Liver (tissue), 9 donors: ENCODE data around the gene ZMYND8. TPM values are rescaled to one million over a fixed set of nuclear protein-coding genes. Genes with fewer than 3 reads are reported as not detected.

Experiments
- DNase-seq: peaks from one replicate; pipeline ENCODE4 v3.0.0-alpha.2; 2017; ENCODE audit warnings: low spot score
- H3K27ac ChIP-seq, 2 donors: one replicate each; pipeline ENCODE4 v1.7.0; 2013; ENCODE audit warnings: inconsistent platforms in 2 of 2, low read length in 2 of 2, control low read depth in 1 of 2, low read depth in 1 of 2, mild to moderate bottlenecking in 1 of 2
- H3K27me3 ChIP-seq, 4 donors: one replicate each; pipeline versions ENCODE4 v1.6.1 to v1.7.0; 2013; ENCODE audit warnings: low read length in 3 of 4, inconsistent platforms in 1 of 4, mild to moderate bottlenecking in 1 of 4, moderate library complexity in 1 of 4; ENCODE audit not compliant: control insufficient read depth in 4 of 4, insufficient read depth in 4 of 4
- H3K36me3 ChIP-seq, 4 donors: one replicate each; pipeline versions ENCODE4 v1.6.1 to v1.7.0; 2013; ENCODE audit warnings: low read length in 3 of 4, mild to moderate bottlenecking in 3 of 4, low read depth in 1 of 4, moderate library complexity in 1 of 4; ENCODE audit not compliant: control insufficient read depth in 4 of 4, insufficient read depth in 3 of 4
- H3K4me1 ChIP-seq, 4 donors: one replicate each; pipeline versions ENCODE4 v1.6.1 to v1.7.0; 2013; ENCODE audit warnings: low read length in 3 of 4, mild to moderate bottlenecking in 3 of 4, moderate library complexity in 1 of 4; ENCODE audit not compliant: control insufficient read depth in 4 of 4, insufficient read depth in 4 of 4
- H3K4me3 ChIP-seq, 3 donors: one replicate each; pipeline versions ENCODE4 v1.6.1 to v1.7.0; 2013; ENCODE audit warnings: low read length in 3 of 3, control low read depth in 1 of 3, low read depth in 1 of 3, mild to moderate bottlenecking in 1 of 3
- H3K9ac ChIP-seq, 2 donors: one replicate each; pipeline ENCODE4 v1.7.0; 2013; ENCODE audit warnings: low read length in 2 of 2, mild to moderate bottlenecking in 2 of 2, moderate library complexity in 2 of 2, control low read depth in 1 of 2, low read depth in 1 of 2
- H3K9me3 ChIP-seq, 4 donors: one replicate each; pipeline versions ENCODE4 v1.6.1 to v1.7.0; 2013; ENCODE audit warnings: low read length in 3 of 4; ENCODE audit not compliant: control insufficient read depth in 4 of 4
- ATF3 ChIP-seq: IDR thresholded peaks from 2 replicates; pipeline ENCODE4 v1.6.1; 2016; ENCODE audit warnings: antibody characterized with exemption
- CTCF ChIP-seq: fragments of 150-350 bp; IDR thresholded peaks from 2 replicates; pipeline ENCODE4 v1.5.1; 2017; ENCODE audit warnings: improper control_type of control experiment, low read depth, low read length; ENCODE audit not compliant: missing input control
- EGR1 ChIP-seq, 2 donors: IDR thresholded peaks; 2 replicates each; pipeline ENCODE4 v1.6.1; 2016 to 2018; ENCODE audit warnings: antibody characterized with exemption in 2 of 2, low read depth in 2 of 2
- FOXA1 ChIP-seq: IDR thresholded peaks from 2 replicates; pipeline ENCODE4 v1.6.1; 2016; ENCODE audit warnings: antibody characterized with exemption
- FOXA2 ChIP-seq: IDR thresholded peaks from 2 replicates; pipeline ENCODE4 v1.6.1; 2016; ENCODE audit warnings: antibody characterized with exemption
- GABPA ChIP-seq, 2 donors: IDR thresholded peaks in 1 of 2; conservative IDR thresholded peaks in 1 of 2; 2 replicates each; pipeline ENCODE4 v1.6.1; 2016; ENCODE audit warnings: antibody characterized with exemption in 2 of 2, mild to moderate bottlenecking in 1 of 2, moderate library complexity in 1 of 2
- HNF4A ChIP-seq, 2 donors: conservative IDR thresholded peaks; 2 replicates each; pipeline ENCODE4 v1.6.1; 2016; ENCODE audit warnings: antibody characterized with exemption in 2 of 2, mild to moderate bottlenecking in 2 of 2
- HNF4G ChIP-seq: IDR thresholded peaks from 2 replicates; pipeline ENCODE4 v1.6.1; 2016; ENCODE audit warnings: antibody characterized with exemption
- JUND ChIP-seq, 2 donors: IDR thresholded peaks; 2 replicates each; pipeline ENCODE4 v1.6.1; 2016; ENCODE audit warnings: antibody characterized with exemption in 2 of 2
- RAD21 ChIP-seq, 2 donors: IDR thresholded peaks; 2 replicates each; pipeline ENCODE4 v1.6.1; 2016; ENCODE audit warnings: antibody characterized with exemption in 2 of 2, mild to moderate bottlenecking in 2 of 2
- RXRA ChIP-seq, 2 donors: IDR thresholded peaks; 2 replicates each; pipeline ENCODE4 v1.6.1; 2017 to 2018; ENCODE audit warnings: antibody characterized with exemption in 2 of 2, mild to moderate bottlenecking in 1 of 2
- SP1 ChIP-seq: IDR thresholded peaks from 2 replicates; pipeline ENCODE4 v1.6.1; 2018; ENCODE audit warnings: antibody characterized with exemption, mild to moderate bottlenecking
- TAF1 ChIP-seq: conservative IDR thresholded peaks from 2 replicates; pipeline ENCODE4 v1.6.1; 2016; ENCODE audit warnings: antibody characterized with exemption, mild to moderate bottlenecking
- YY1 ChIP-seq: IDR thresholded peaks from 2 replicates; pipeline ENCODE4 v1.6.1; 2016; ENCODE audit warnings: antibody characterized with exemption, mild to moderate bottlenecking
- ZBTB33 ChIP-seq: IDR thresholded peaks from 2 replicates; pipeline ENCODE4 v1.6.1; 2016; ENCODE audit warnings: antibody characterized with exemption
- WGBS: extraction: QIAGEN DNeasy Blood & Tissue Kit; methylation state at CpG from one replicate; pipeline ENCODE4 v1.1.7; 2013; 5-methylcytosine and 5-hydroxymethylcytosine counted together
- polyA plus RNA-seq, 2 donors: library from polyadenylated mRNA; stranded (reverse) in 1 of 2; unstranded in 1 of 2; fragments of 200-250 nt in 1 of 2; fragments of >200 nt in 1 of 2; fragmentation: Nextera tagmentation in 1 of 2; extraction: Ambion mirVana in 1 of 2; gene quantifications; one replicate each; pipeline versions ENCODE4 v1.2.1 to v1.2.3, GENCODE V29; 2013 to 2015
- total RNA-seq, 2 donors: library from RNA; depleted of rRNA; stranded (reverse); fragments of >200 nt; gene quantifications; one replicate each; pipeline ENCODE4 v1.2.3, GENCODE V29; 2014
- TF ChIP-seq, protein P1 (sequence below): IDR thresholded peaks from 2 replicates; pipeline ENCODE4 v1.6.1; 2016; ENCODE audit warnings: antibody characterized with exemption, mild to moderate bottlenecking
- donor health status: healthy.
- donor health status: healthy.
- donor health status: healthy.
- donor health status: healthy.
- donor health status: healthy.

ZMYND8 gene
- total and polyA plus RNA-seq, 4 donors: 3.3 to 23.5 (median 6.8) TPM

DNA sequence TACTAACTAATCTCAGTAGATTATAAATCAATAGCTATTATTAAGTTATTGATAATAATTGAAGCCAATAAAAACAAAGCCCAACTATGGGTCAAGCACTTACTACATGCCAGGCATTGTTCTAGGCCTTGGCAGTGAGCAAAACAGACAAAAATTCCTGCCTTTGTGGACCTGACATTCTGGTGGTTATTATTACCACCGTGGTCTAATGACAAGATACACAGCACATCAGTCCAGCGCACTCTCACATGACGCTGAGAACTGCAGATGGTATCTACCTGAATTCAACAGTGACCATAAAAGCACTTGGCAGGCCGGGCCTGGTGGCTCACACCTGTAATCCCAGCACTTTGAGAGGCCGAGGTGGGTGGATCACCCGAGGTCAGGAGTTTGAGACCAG, 121.4 kb downstream of the ZMYND8 start:
- over 99% methylated on average over 6 of the region's 6 CpGs for WGBS
- Histone ChIP-seq H3K27me3 (no peaks in the 10 kb centered on the region), H3K36me3 (peaks cover 10 to 27% (median 19%) of the 10 kb centered on the region in 4 donors), H3K4me3 (no peak overlapping the region), H3K9ac (no peak overlapping the region), H3K4me1 (peaks cover 0 to 9% (median 4%) of the 10 kb centered on the region in 4 donors), H3K27ac (no peak overlapping the region), H3K9me3 (no peaks in the 10 kb centered on the region)
- no peak for DNase-seq
- no peak for TF ChIP-seq HNF4G
- no peak for TF ChIP-seq RAD21 (IDR thresholded peaks at IDR 0.05)
- no peak for TF ChIP-seq FOXA1
- no peak for TF ChIP-seq CTCF
- TF ChIP-seq GABPA (IDR thresholded peaks at IDR 0.05 in 1 of 2, conservative IDR thresholded peaks at IDR 0.05 in 1 of 2): no peak
- no peak for TF ChIP-seq SP1
- no peak for TF ChIP-seq TAF1
- TF ChIP-seq RXRA (IDR thresholded peaks at IDR 0.05): no peak
- no peak for TF ChIP-seq ATF3
- TF ChIP-seq EGR1 (IDR thresholded peaks at IDR 0.05; ENCODE audit: low read depth in 2 of 2): no peak
- no peak for TF ChIP-seq JUND (IDR thresholded peaks at IDR 0.05)
- no peak for TF ChIP-seq ZBTB33
- TF ChIP-seq HNF4A (conservative IDR thresholded peaks at IDR 0.05): no peak
- TF ChIP-seq, protein P1, sequence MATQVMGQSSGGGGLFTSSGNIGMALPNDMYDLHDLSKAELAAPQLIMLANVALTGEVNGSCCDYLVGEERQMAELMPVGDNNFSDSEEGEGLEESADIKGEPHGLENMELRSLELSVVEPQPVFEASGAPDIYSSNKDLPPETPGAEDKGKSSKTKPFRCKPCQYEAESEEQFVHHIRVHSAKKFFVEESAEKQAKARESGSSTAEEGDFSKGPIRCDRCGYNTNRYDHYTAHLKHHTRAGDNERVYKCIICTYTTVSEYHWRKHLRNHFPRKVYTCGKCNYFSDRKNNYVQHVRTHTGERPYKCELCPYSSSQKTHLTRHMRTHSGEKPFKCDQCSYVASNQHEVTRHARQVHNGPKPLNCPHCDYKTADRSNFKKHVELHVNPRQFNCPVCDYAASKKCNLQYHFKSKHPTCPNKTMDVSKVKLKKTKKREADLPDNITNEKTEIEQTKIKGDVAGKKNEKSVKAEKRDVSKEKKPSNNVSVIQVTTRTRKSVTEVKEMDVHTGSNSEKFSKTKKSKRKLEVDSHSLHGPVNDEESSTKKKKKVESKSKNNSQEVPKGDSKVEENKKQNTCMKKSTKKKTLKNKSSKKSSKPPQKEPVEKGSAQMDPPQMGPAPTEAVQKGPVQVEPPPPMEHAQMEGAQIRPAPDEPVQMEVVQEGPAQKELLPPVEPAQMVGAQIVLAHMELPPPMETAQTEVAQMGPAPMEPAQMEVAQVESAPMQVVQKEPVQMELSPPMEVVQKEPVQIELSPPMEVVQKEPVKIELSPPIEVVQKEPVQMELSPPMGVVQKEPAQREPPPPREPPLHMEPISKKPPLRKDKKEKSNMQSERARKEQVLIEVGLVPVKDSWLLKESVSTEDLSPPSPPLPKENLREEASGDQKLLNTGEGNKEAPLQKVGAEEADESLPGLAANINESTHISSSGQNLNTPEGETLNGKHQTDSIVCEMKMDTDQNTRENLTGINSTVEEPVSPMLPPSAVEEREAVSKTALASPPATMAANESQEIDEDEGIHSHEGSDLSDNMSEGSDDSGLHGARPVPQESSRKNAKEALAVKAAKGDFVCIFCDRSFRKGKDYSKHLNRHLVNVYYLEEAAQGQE: no peak
- no peak for TF ChIP-seq FOXA2
- no peak for TF ChIP-seq YY1
